Adrenal gland (tissue), 5 donors: ENCODE measurements around the gene AGK.

Experiments used
- CTCF ChIP-seq, 6 experiments: fragments of 450-650 bp in 4 of 6; fragments of 200-600 bp in 2 of 6; sonication (generic) in 1 of 6; IDR thresholded peaks; 1 replicate in 5 of 6; 2 replicates in 1 of 6; pipeline versions ENCODE4 v1.5.1 to v1.8.0; 2016 to 2021; ENCODE audit warnings: antibody characterized with exemption in 6 of 6, mild to moderate bottlenecking in 2 of 6, moderate library complexity in 1 of 6
- POLR2A ChIP-seq, 2 donors: fragments of 450-650 bp; IDR thresholded peaks; one replicate each; pipeline ENCODE4 v1.6.1; 2017; ENCODE audit warnings: antibody characterized with exemption in 2 of 2, mild to moderate bottlenecking in 2 of 2, moderate library complexity in 1 of 2
- donor health status: DM: no; HTN: no; CAD: no.

DNA sequence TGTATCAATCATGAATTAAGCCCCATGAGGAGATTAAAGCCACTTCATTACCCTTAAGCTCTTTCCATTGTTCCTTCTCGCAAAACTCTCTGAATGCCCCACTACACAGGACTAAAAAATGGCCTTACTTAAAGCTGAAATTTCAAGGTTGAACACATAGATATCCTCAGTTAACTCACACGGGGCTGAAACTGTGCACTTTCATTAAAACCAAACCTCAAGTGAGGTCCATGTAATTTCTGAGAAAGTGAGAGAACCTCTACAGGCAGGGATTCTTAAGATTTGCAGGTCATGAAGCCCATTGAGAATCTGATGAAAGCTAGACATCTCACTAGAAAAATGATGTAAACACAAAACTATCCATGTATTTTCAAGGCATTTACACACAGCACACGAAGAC lies 134.9 kb downstream of the AGK start:
- TF ChIP-seq CTCF (IDR thresholded peaks at IDR 0.05): no peak
- TF ChIP-seq POLR2A (IDR thresholded peaks at IDR 0.05): no peak
